ENCODE measurements around the gene MON1B.

GRCh38 chr16:77234611-77235010 is 43.6 kb downstream of the MON1B start:
- TF ChIP-seq POLR2AphosphoS5 (IDR thresholded peaks at IDR 0.05; ENCODE audit: low read depth, low read length) (no peak), SIN3A (IDR thresholded peaks at IDR 0.05; ENCODE audit: borderline replicate concordance, insufficient read depth, low read length) (no peak), REST (IDR thresholded peaks at IDR 0.05; ENCODE audit: insufficient read depth in 1 of 2, low read depth in 2 of 2, low read length in 2 of 2) (no peak)
